RKO (cell line): Measurements from ENCODE around the gene C1orf141.
"Not testable (repeated sequence)": the region's sequence is repeated elsewhere in the genome, so short reads cannot be mapped to it uniquely, and the experiment has no call there.

Experiments used
- DNase-seq: peaks from one replicate; pipeline ENCODE4 v3.0.0-alpha.2; 2016; ENCODE audit warnings: low spot score

C1orf141 gene

GRCh38 chr1:67142931-67143330, 8.2 kb upstream of the C1orf141 start:
- DNase-seq = no peak

GRCh38 chr1:67141832-67142231, 7.1 kb upstream of the C1orf141 start:
- DNase-seq = not testable (repeated sequence)

- no peak for DNase-seq
Measured at GRCh38 chr1:67140460-67140859, 5.7 kb upstream of the C1orf141 start.

- no peak for DNase-seq
Measured at GRCh38 chr1:67138813-67139499, 4.2 kb upstream of the C1orf141 start.

- DNase-seq = no peak
Measured at GRCh38 chr1:67137307-67137753, 2.6 kb upstream of the C1orf141 start.

GRCh38 chr1:67135354-67135753, 584 bp upstream of the C1orf141 start:
- DNase-seq = no peak

- DNase-seq = no peak
Measured at GRCh38 chr1:67133177-67133576, 1.6 kb downstream of the C1orf141 start.

GRCh38 chr1:67130673-67131072, 4.1 kb downstream of the C1orf141 start:
- DNase-seq = no peak

- DNase-seq = no peak
Measured at GRCh38 chr1:67126974-67127373, 7.8 kb downstream of the C1orf141 start.

GRCh38 chr1:67126111-67126746, 8.5 kb downstream of the C1orf141 start:
- DNase-seq = no peak

GRCh38 chr1:67124455-67124854, 10.3 kb downstream of the C1orf141 start:
- DNase-seq = no peak

GRCh38 chr1:67120855-67121619, 13.7 kb downstream of the C1orf141 start:
- no peak for DNase-seq

- DNase-seq = no peak
Measured at GRCh38 chr1:67118646-67119045, 16.1 kb downstream of the C1orf141 start.

GRCh38 chr1:67118191-67118590, 16.6 kb downstream of the C1orf141 start:
- DNase-seq = no peak

- no peak for DNase-seq
Measured at GRCh38 chr1:67114162-67114561, 20.6 kb downstream of the C1orf141 start.

- DNase-seq = no peak
Measured at GRCh38 chr1:67110352-67110751, 24.4 kb downstream of the C1orf141 start.

- DNase-seq = no peak
Measured at GRCh38 chr1:67105508-67105907, 29.3 kb downstream of the C1orf141 start.

- no peak for DNase-seq
Measured at GRCh38 chr1:67103548-67103947, 31.2 kb downstream of the C1orf141 start.

- DNase-seq = no peak
Measured at GRCh38 chr1:67100833-67101232, 33.9 kb downstream of the C1orf141 start.

GRCh38 chr1:67097305-67097704, 37.5 kb downstream of the C1orf141 start:
- no peak for DNase-seq

- no peak for DNase-seq
Measured at GRCh38 chr1:67094191-67094590, 40.6 kb downstream of the C1orf141 start.

GRCh38 chr1:67089685-67090208, 45.0 kb downstream of the C1orf141 start:
- DNase-seq = no peak

- no peak for DNase-seq
Measured at GRCh38 chr1:67088440-67088839, 46.3 kb downstream of the C1orf141 start.
